HG03558 (cell line): ENCODE measurements around the gene E2F6.
"Not testable (repeated sequence)": the region's sequence is repeated elsewhere in the genome, so short reads cannot be mapped to it uniquely, and the experiment has no call there.

Experiments
- ATAC-seq: cut with Tn5 transposase; IDR thresholded peaks from one replicate; pipeline ENCODE4 v1.9.1; 2021; ENCODE audit warnings: moderate number of reproducible peaks; ENCODE audit not compliant: unreplicated experiment; ENCODE audit errors: extremely low read depth

Gene E2F6

GRCh38 chr2:11417946-11418585, 47.9 kb downstream of the E2F6 start:
- ATAC-seq, result no peak

GRCh38 chr2:11416931-11417330, 49.0 kb downstream of the E2F6 start:
- ATAC-seq, result no peak

- ATAC-seq, result no peak
Measured at GRCh38 chr2:11416186-11416585, 49.8 kb downstream of the E2F6 start.

- ATAC-seq, result no peak
Measured at GRCh38 chr2:11414372-11415124, 51.4 kb downstream of the E2F6 start.

GRCh38 chr2:11412449-11412810, 53.5 kb downstream of the E2F6 start:
- ATAC-seq, result no peak

- ATAC-seq, result no peak
Measured at GRCh38 chr2:11411768-11412448, 54.1 kb downstream of the E2F6 start.

GRCh38 chr2:11411244-11411643, 54.7 kb downstream of the E2F6 start:
- no peak for ATAC-seq

GRCh38 chr2:11410101-11410500, 55.9 kb downstream of the E2F6 start:
- ATAC-seq, result no peak

GRCh38 chr2:11409572-11409959, 56.4 kb downstream of the E2F6 start:
- no peak for ATAC-seq

GRCh38 chr2:11408959-11409571, 56.9 kb downstream of the E2F6 start:
- ATAC-seq, result no peak

- ATAC-seq, result no peak
Measured at GRCh38 chr2:11407413-11407812, 58.5 kb downstream of the E2F6 start.

GRCh38 chr2:11406958-11407381, 59.0 kb downstream of the E2F6 start:
- no peak for ATAC-seq

- ATAC-seq, result no peak
Measured at GRCh38 chr2:11406267-11406957, 59.5 kb downstream of the E2F6 start.

GRCh38 chr2:11405599-11406266, 60.2 kb downstream of the E2F6 start:
- ATAC-seq, result no peak

- not testable (repeated sequence) for ATAC-seq
Measured at GRCh38 chr2:11405074-11405406, 60.9 kb downstream of the E2F6 start.

GRCh38 chr2:11404376-11405073, 61.4 kb downstream of the E2F6 start:
- no peak for ATAC-seq

GRCh38 chr2:11402436-11402835, 63.5 kb downstream of the E2F6 start:
- ATAC-seq, result no peak

GRCh38 chr2:11399438-11399762, 66.6 kb downstream of the E2F6 start:
- no peak for ATAC-seq

GRCh38 chr2:11398750-11399437, 67.1 kb downstream of the E2F6 start:
- no peak for ATAC-seq
